NOMO-1 treated with dmso at 0.1 percent for 144 hours (cell line): ENCODE results near the gene EFEMP1.
"Not testable (repeated sequence)": the region's sequence is repeated elsewhere in the genome, so short reads cannot be mapped to it uniquely, and the experiment has no call there.

Source experiments
- DNase-seq: peaks from one replicate; lab custom pipeline; 2025; ENCODE audit not compliant: unreplicated experiment; lab: John Stamatoyannopoulos, UW

Gene EFEMP1

DNA sequence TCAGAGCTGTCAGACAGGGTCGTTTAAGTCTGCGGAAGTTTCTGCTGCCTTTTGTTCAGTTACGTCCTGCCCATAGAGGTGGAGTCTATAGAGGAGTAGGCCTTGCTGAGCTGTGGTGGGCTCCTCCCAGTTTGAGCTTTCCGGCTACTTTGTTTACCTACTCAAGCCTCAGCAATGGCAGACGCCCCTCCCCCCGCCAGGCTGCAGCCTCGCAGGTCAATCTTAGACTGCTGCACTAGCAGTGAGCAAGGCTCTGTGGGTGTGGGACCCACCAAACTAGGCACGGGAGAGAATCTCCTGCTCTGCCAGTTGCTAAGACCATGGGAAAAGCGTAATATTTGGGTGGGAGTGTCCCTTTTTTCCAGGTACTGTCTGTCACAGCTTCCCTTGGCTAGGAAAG, 86.5 kb downstream of the EFEMP1 start:
- DNase-seq, result no peak

DNA sequence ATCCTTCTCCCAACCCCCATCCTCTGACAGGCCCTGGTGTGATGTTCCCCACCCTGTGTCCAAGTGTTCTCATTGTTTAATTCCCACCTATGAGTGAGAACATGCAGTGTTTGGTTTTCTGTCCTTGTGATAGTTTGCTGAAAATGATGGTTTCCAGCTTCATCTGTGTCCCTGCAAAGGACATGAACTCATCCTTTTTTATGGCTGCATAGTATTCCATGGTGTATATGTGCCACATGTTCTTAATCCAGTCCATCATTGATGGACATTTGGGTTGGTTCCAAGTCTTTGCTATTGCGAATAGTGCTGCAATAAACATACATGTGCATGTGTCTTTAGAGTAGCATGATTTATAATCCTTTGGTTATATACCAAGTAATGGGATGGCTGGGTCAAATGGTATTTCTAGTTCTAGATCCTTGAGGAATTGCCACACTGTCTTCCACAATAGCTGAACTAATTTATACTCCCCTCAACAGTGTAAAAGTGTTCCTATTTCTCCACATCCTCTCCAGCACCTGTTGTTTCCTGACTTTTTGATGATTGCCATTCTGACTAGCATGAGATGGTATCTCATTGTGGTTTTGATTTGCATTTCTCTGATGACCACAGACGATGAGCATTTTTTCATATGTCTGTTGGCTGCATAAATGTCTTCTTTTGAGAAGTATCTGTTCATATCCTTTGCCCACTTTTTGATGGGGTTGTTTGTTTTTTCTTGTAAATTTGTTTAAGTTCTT, 91.7 kb downstream of the EFEMP1 start:
- not testable (repeated sequence) for DNase-seq

DNA sequence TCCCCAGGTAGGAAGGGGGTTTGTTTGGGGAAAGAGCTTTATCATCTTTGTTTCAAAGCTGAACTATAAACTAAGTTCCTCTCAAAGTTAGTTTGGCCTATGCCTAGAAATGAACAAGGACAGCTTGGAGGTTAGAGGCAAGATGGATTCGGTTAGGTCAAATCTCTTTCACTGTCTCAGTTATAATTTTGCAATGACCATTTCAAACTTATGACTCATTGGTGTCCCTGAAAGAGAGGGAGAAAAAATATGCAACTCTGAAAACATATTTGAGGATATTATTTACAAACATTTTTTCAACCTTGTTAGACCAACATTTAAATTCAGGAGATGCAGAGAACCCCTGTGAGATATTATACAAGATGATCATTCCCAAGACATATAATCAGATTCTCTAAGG, 95.7 kb downstream of the EFEMP1 start:
- no peak for DNase-seq

DNA sequence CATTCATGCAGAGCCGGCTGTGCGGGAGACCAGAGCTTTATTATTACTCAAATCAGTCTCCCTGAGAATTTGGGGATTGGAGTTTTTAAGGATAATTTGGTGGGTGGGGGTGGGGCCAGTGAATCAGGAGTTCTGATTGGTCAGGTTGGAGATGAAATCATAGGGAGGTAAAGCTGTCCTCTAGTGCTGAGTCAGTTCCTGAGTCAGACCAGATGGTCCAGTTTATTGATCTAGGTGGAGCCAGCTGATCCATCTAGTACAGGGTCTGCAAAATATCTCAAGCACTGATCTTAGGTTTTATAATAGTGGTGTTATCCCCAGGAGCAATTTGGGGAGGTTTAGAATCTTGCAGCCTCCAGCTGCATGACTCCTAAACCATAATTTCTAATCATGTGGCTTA, 96.2 kb downstream of the EFEMP1 start:
- not testable (repeated sequence) for DNase-seq

DNA sequence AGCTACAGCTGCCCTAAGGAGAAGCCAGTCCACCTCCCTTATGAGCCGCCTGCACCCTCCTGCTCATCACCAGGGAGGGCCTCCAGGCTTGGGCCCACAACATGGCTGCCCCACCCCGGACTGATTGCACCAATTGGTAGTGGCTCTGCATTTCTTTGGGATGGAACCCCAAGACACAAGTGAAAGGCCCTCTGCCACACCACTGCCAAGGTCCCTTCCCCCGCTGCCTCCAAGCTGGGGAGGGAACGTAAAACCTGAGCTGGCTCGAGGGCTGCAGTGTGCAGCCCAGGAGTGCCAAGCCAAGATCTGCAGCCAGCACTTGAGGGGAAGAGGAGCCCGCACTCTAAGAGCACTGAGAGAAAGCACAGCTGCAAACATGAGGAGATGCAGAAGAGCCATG, 97.3 kb downstream of the EFEMP1 start:
- DNase-seq, result no peak

DNA sequence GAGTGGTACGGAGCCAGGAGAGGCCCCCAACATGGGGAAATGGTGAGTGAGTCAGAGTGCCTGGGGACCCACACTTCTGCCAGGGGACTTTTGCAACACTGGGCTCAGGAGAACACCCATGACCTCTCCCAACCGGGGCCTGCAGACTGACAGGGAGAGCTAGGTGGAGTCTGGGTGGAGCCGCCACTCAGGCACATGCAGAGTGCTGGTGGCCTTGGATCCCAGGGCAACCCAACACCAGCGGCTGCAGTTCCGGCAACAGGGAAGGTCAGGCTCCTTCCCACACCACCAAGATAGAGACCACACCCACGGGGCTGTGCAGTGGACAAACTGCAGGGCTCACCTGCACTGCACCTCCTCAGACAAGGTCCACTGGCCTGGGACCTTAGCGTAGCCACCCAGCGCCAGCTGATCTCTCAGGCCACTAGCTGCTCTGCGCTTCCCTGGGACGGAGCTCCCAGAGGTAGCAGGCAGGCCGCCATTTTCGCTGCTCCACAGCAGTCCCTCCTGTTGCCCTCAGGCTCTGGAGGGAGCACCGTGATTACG, 99.0 kb downstream of the EFEMP1 start:
- DNase-seq, result no peak
